ENCODE measurements around the gene LGALS8.

Gene LGALS8

DNA sequence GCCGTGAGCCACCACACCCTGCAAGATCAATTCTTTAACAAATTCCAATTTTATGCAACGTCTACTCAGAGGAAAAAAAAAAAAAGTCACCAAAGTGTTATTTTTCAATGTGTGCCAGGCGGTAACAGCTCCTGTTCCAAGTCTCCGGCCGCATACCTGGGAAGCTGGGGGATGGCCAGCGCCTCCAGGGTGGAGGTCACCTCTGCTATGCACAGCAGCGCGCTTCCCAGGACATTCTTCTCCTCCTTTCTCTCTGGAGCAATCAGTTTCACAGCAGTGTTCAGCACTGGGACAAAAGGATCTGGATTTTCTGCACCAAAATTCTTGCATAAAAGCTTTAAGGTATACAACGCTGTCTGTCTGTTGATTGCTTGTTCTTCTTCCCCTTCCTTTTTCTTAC, 34.3 kb downstream of the LGALS8 start:
- TF ChIP-seq FOXM1 (IDR thresholded peaks at IDR 0.05; ENCODE audit: borderline replicate concordance, low read depth) (no peak), CREB1 (IDR thresholded peaks at IDR 0.05; ENCODE audit: low read depth) (no peak), TAF1 (IDR thresholded peaks at IDR 0.05; ENCODE audit: low read depth) (no peak), EGR1 (IDR thresholded peaks at IDR 0.05) (no peak), YY1 (IDR thresholded peaks at IDR 0.05; ENCODE audit: low read depth) (no peak), REST (IDR thresholded peaks at IDR 0.05; ENCODE audit: low read depth) (no peak), USF1 (IDR thresholded peaks at IDR 0.05) (no peak), TEAD4 (IDR thresholded peaks at IDR 0.05) (no peak), TCF12 (IDR thresholded peaks at IDR 0.05; ENCODE audit: low read depth) (no peak), RAD21 (IDR thresholded peaks at IDR 0.05; ENCODE audit: low read depth) (no peak), EP300 (IDR thresholded peaks at IDR 0.05; ENCODE audit: borderline replicate concordance) (no peak), MAX (IDR thresholded peaks at IDR 0.05) (no peak), CEBPB (IDR thresholded peaks at IDR 0.05) (no peak), ZBTB7A (IDR thresholded peaks at IDR 0.05; ENCODE audit: low read depth) (no peak), NFIC (IDR thresholded peaks at IDR 0.05) (no peak)

DNA sequence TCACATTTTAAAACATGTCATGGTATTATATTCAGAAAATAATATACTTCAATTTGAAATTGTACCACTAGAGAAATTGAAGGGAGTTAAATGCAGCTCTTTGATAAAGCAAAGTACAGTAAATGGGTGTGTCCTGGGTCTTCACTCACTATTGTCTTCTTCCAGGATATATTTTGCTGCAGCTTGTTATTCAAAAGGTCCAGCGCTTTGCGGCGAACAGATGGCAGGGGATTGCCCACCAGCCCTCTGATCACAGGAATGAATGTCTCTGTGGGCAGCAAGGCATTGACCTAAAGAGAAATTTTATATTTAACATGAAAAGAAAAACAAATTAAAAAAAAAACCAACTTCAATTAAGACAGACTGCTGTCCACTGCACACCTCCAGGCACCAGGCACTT, 35.1 kb downstream of the LGALS8 start:
- TF ChIP-seq NFIC (IDR thresholded peaks at IDR 0.05) (no peak), REST (IDR thresholded peaks at IDR 0.05; ENCODE audit: low read depth) (no peak), EGR1 (IDR thresholded peaks at IDR 0.05) (no peak), TEAD4 (IDR thresholded peaks at IDR 0.05) (no peak), FOXM1 (IDR thresholded peaks at IDR 0.05; ENCODE audit: borderline replicate concordance, low read depth) (no peak), TCF12 (IDR thresholded peaks at IDR 0.05; ENCODE audit: low read depth) (no peak), USF1 (IDR thresholded peaks at IDR 0.05) (no peak), TAF1 (IDR thresholded peaks at IDR 0.05; ENCODE audit: low read depth) (no peak), RAD21 (IDR thresholded peaks at IDR 0.05; ENCODE audit: low read depth) (no peak), CREB1 (IDR thresholded peaks at IDR 0.05; ENCODE audit: low read depth) (no peak), EP300 (IDR thresholded peaks at IDR 0.05; ENCODE audit: borderline replicate concordance) (no peak), ZBTB7A (IDR thresholded peaks at IDR 0.05; ENCODE audit: low read depth) (no peak), CEBPB (IDR thresholded peaks at IDR 0.05) (no peak), MAX (IDR thresholded peaks at IDR 0.05) (no peak), YY1 (IDR thresholded peaks at IDR 0.05; ENCODE audit: low read depth) (no peak)

- no peak for TF ChIP-seq USF1 (IDR thresholded peaks at IDR 0.05)
- no peak for TF ChIP-seq ZBTB7A (IDR thresholded peaks at IDR 0.05; ENCODE audit: low read depth)
- TF ChIP-seq NFIC (IDR thresholded peaks at IDR 0.05): no peak
- no peak for TF ChIP-seq EGR1 (IDR thresholded peaks at IDR 0.05)
- no peak for TF ChIP-seq TCF12 (IDR thresholded peaks at IDR 0.05; ENCODE audit: low read depth)
- no peak for TF ChIP-seq TEAD4 (IDR thresholded peaks at IDR 0.05)
- TF ChIP-seq TAF1 (IDR thresholded peaks at IDR 0.05; ENCODE audit: low read depth): no peak
- no peak for TF ChIP-seq CREB1 (IDR thresholded peaks at IDR 0.05; ENCODE audit: low read depth)
- no peak for TF ChIP-seq MAX (IDR thresholded peaks at IDR 0.05)
- no peak for TF ChIP-seq FOXM1 (IDR thresholded peaks at IDR 0.05; ENCODE audit: borderline replicate concordance, low read depth)
- no peak for TF ChIP-seq RAD21 (IDR thresholded peaks at IDR 0.05; ENCODE audit: low read depth)
- TF ChIP-seq EP300 (IDR thresholded peaks at IDR 0.05; ENCODE audit: borderline replicate concordance): no peak
- no peak for TF ChIP-seq CEBPB (IDR thresholded peaks at IDR 0.05)
- TF ChIP-seq REST (IDR thresholded peaks at IDR 0.05; ENCODE audit: low read depth): no peak
- TF ChIP-seq YY1 (IDR thresholded peaks at IDR 0.05; ENCODE audit: low read depth): no peak
These were observed 36.5 kb downstream of the LGALS8 start for GRCh38 chr1:236560213-236560771.

Data from Ishikawa (cell line).